ENCODE data around the gene SLC25A13. TPM values are rescaled to one million over a fixed set of nuclear protein-coding genes. Genes with fewer than 3 reads are reported as not detected.

SLC25A13 gene
- total and polyA plus RNA-seq, 12 donors = 10.8 to 55.1 (median 33.9) TPM

- no peak overlapping the region for H3K4me3 ChIP-seq
- whole genome bisulfite sequencing, 4 donors = 59 to 74% (median 70%) methylated on average over 1 of the region's 1 CpG
- no peaks in the 10 kb centered on the region for H3K9me3 ChIP-seq (replicated peaks in 1 of 3)
- peak overlapping the region in 1 of 5 donors; percentile 13 for H3K27ac ChIP-seq
- TF ChIP-seq CTCF (IDR thresholded peaks at IDR 0.05) (no peak), POLR2A (IDR thresholded peaks at IDR 0.05) (no peak)
- H3K27me3 ChIP-seq = no peaks in the 10 kb centered on the region
- no peak for DNase-seq
- H3K4me1 ChIP-seq (replicated peaks in 1 of 2) = peaks cover 0 to 9% of the 10 kb centered on the region in 2 donors
- intact Hi-C loops (cut with DNase I) = no loop called here
- no peaks in the 10 kb centered on the region for H3K36me3 ChIP-seq (replicated peaks in 1 of 2)
Observed at GRCh38 chr7:96219378-96220130, 102.3 kb downstream of the SLC25A13 start.

- intact Hi-C loops (cut with DNase I) = no loop called here
- no peak for DNase-seq
- Histone ChIP-seq H3K27ac (no peak overlapping the region), H3K9me3 (replicated peaks in 1 of 3) (no peaks in the 10 kb centered on the region), H3K27me3 (no peaks in the 10 kb centered on the region), H3K36me3 (replicated peaks in 1 of 2) (no peaks in the 10 kb centered on the region), H3K4me1 (replicated peaks in 1 of 2) (peaks cover 0 to 9% of the 10 kb centered on the region in 2 donors), H3K4me3 (no peak overlapping the region)
- 67 to 72% (median 71%) methylated on average over 4 of the region's 4 CpGs for WGBS, 4 donors
- TF ChIP-seq CTCF (IDR thresholded peaks at IDR 0.05) (no peak), POLR2A (IDR thresholded peaks at IDR 0.05) (no peak)
Observed at GRCh38 chr7:96218664-96219243, 103.1 kb downstream of the SLC25A13 start.

GRCh38 chr7:96217147-96217546, 104.8 kb downstream of the SLC25A13 start:
- intact Hi-C loops (cut with DNase I) = no loop called here
- H3K4me1 ChIP-seq (replicated peaks in 1 of 2) = peaks cover 0 to 9% of the 10 kb centered on the region in 2 donors
- TF ChIP-seq POLR2A (IDR thresholded peaks at IDR 0.05) = no peak
- TF ChIP-seq CTCF (IDR thresholded peaks at IDR 0.05) = no peak
- no peak overlapping the region for H3K4me3 ChIP-seq
- WGBS, 4 donors = 92 to 95% (median 94%) methylated on average over 1 of the region's 1 CpG
- no peaks in the 10 kb centered on the region for H3K36me3 ChIP-seq (replicated peaks in 1 of 2)
- no peak for DNase-seq
- no peak overlapping the region for H3K27ac ChIP-seq
- no peaks in the 10 kb centered on the region for H3K27me3 ChIP-seq
- no peaks in the 10 kb centered on the region for H3K9me3 ChIP-seq (replicated peaks in 1 of 3)

- intact Hi-C loops (cut with DNase I) = no loop called here
- H3K9me3 ChIP-seq (replicated peaks in 1 of 3) = no peaks in the 10 kb centered on the region
- peaks cover 0 to 9% of the 10 kb centered on the region in 2 donors for H3K4me1 ChIP-seq (replicated peaks in 1 of 2)
- DNase-seq = no peak
- TF ChIP-seq POLR2A (IDR thresholded peaks at IDR 0.05) (no peak), CTCF (IDR thresholded peaks at IDR 0.05) (no peak)
- H3K36me3 ChIP-seq (replicated peaks in 1 of 2) = no peaks in the 10 kb centered on the region
- H3K27ac ChIP-seq = no peak overlapping the region
- 97 to 99% (median 98%) methylated on average over 7 of the region's 7 CpGs for WGBS, 4 donors
- no peaks in the 10 kb centered on the region for H3K27me3 ChIP-seq
- H3K4me3 ChIP-seq = no peak overlapping the region
Observed at GRCh38 chr7:96216373-96216772, 105.5 kb downstream of the SLC25A13 start.
